Astrocyte (in vitro differentiated cells and primary cell): ENCODE data around the gene METTL8.
A peak's percentile ranks its signal among the peaks of the same experiment; 100 is the strongest.

ENCODE experiments used
- EZH2 ChIP-seq: IDR thresholded peaks from 2 replicates; pipeline ENCODE4 v1.6.1; 2012; ENCODE audit warnings: mild to moderate bottlenecking, low read length, inconsistent platforms; ENCODE audit not compliant: insufficient read depth
- TF ChIP-seq, protein P1 (sequence below): IDR thresholded peaks from 2 replicates; pipeline ENCODE4 v1.5.1; 2011; ENCODE audit warnings: low read depth, mild to moderate bottlenecking, inconsistent platforms, low read length, moderate library complexity; ENCODE audit not compliant: insufficient read depth

DNA sequence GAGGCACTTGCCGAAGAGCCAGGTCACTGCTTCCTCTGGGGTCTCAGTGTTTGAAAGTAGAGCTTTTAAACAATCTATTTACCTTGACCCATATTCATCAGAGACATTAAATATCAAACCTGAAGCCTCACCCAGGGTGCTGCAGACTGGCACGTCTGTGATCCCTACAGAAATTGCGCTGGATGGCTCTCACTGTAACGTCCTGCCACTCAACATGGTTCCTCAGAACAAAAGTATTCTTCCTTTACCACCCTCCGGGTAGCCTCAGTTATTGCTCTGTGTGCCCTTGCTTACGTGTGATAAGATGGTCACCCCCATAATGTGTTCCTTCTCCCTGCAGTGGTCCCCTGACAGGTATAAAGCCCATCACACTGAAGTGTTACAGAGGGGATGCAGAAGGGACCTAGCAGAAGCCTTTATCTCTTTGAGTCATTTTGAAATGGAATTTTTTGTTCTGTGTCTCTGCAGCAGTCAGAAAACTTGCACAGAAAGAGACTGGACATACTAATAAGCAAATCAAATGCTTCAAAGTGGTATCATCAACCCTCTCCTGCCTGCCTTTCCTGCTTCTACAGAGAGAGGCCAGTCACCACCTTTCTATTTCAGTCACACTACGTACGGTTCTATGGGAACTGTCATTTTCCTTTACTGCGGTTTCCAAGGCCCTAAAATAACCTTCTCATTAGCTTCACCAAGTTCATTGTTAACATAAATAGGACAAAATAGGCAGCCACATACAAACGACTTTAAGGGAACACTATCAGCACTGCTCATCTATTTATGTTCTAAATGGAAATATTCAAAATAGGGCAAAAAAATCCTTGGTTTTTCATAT, 86.8 kb downstream of the METTL8 start:
- TF ChIP-seq, protein P1, sequence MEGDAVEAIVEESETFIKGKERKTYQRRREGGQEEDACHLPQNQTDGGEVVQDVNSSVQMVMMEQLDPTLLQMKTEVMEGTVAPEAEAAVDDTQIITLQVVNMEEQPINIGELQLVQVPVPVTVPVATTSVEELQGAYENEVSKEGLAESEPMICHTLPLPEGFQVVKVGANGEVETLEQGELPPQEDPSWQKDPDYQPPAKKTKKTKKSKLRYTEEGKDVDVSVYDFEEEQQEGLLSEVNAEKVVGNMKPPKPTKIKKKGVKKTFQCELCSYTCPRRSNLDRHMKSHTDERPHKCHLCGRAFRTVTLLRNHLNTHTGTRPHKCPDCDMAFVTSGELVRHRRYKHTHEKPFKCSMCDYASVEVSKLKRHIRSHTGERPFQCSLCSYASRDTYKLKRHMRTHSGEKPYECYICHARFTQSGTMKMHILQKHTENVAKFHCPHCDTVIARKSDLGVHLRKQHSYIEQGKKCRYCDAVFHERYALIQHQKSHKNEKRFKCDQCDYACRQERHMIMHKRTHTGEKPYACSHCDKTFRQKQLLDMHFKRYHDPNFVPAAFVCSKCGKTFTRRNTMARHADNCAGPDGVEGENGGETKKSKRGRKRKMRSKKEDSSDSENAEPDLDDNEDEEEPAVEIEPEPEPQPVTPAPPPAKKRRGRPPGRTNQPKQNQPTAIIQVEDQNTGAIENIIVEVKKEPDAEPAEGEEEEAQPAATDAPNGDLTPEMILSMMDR, result peak; percentile 10
- no peak for TF ChIP-seq EZH2
